Activated naive CD4-positive, alpha-beta T cell treated with anti-CD3 and anti-CD28 coated beads, Interleukin-2, amount 50 U/mL, for 72 hours (primary cell): ENCODE results near the gene KIAA1328. TPM values are rescaled to one million over a fixed set of nuclear protein-coding genes. Genes with fewer than 3 reads are reported as not detected.

Experiments used
- ATAC-seq, 2 donors: fragments of 150-1000 bp; cut with Tn5 transposase; 2 replicates each; pipeline ENCODE4 v1.10.0; 2021; ENCODE audit warnings: mild to moderate bottlenecking in 2 of 2, moderate library complexity in 2 of 2
- DNase-seq, 2 donors: peaks; one replicate each; pipeline ENCODE4 v3.0.0; 2021 to 2022; ENCODE audit warnings: low spot score in 2 of 2
- H3K27ac Mint-ChIP-seq, 2 donors: one replicate each; pipeline ENCODE4 v1.8.0; 2022; ENCODE audit warnings: mild to moderate bottlenecking in 2 of 2, mixed read lengths in 2 of 2
- H3K36me3 Mint-ChIP-seq, 2 donors: one replicate each; pipeline ENCODE4 v1.8.0; 2022; ENCODE audit warnings: mixed read lengths in 2 of 2
- H3K9me3 Mint-ChIP-seq, 2 donors: one replicate each; pipeline ENCODE4 v1.8.0; 2022; ENCODE audit warnings: mixed read lengths in 2 of 2
- total RNA-seq, 2 donors: library from RNA; stranded (reverse); gene quantifications; one replicate each; pipeline ENCODE4 v1.2.3, GENCODE V29; 2022

The KIAA1328 gene
- total RNA-seq, 2 donors from 2014 or later, result 8.2 to 13.2 TPM

- DNase-seq (no peak), ATAC-seq (no peak)
- no peak overlapping the region for H3K27ac Mint-ChIP-seq
- H3K9me3 Mint-ChIP-seq, result peaks cover 12 to 18% of the 10 kb centered on the region in 2 donors
- peaks cover 10 to 17% of the 10 kb centered on the region in 2 donors for H3K36me3 Mint-ChIP-seq
Observed at GRCh38 chr18:37272841-37273240, 443.9 kb downstream of the KIAA1328 start.

GRCh38 chr18:37274309-37275236, 445.6 kb downstream of the KIAA1328 start:
- Mint-ChIP-seq H3K27ac (no peak overlapping the region), H3K9me3 (peaks cover 12 to 14% of the 10 kb centered on the region in 2 donors), H3K36me3 (peaks cover 10 to 17% of the 10 kb centered on the region in 2 donors)
- ATAC-seq, result no peak
- DNase-seq, result no peak

- H3K9me3 Mint-ChIP-seq, result peaks cover 6 to 9% of the 10 kb centered on the region in 2 donors
- peaks cover 10 to 17% of the 10 kb centered on the region in 2 donors for H3K36me3 Mint-ChIP-seq
- ATAC-seq (no peak), DNase-seq (no peak)
- no peak overlapping the region for H3K27ac Mint-ChIP-seq
Observed at GRCh38 chr18:37275237-37275741, 446.4 kb downstream of the KIAA1328 start.

- no peak overlapping the region for H3K27ac Mint-ChIP-seq
- peaks cover 10 to 17% of the 10 kb centered on the region in 2 donors for H3K36me3 Mint-ChIP-seq
- no peak for ATAC-seq
Observed at GRCh38 chr18:37276111-37276890, 447.4 kb downstream of the KIAA1328 start.

GRCh38 chr18:37277804-37278203, 448.9 kb downstream of the KIAA1328 start:
- DNase-seq (no peak), ATAC-seq (no peak)
- Mint-ChIP-seq H3K9me3 (peaks cover 4 to 7% of the 10 kb centered on the region in 2 donors), H3K36me3 (peaks cover 10 to 17% of the 10 kb centered on the region in 2 donors), H3K27ac (no peak overlapping the region)

More at GRCh38 chr18:37276111-37276890, 447.4 kb downstream of the KIAA1328 start:
- peaks cover 4 to 7% of the 10 kb centered on the region in 2 donors for H3K9me3 Mint-ChIP-seq
- no peak for DNase-seq

Other genes starting within 250 kb of the KIAA1328 start
- gene TPGS2, start 125 bp upstream of the KIAA1328 start, total RNA-seq, result 10 to 100 TPM; 52.8 to 99.0 TPM